Cardiac fibroblast (primary cell): ENCODE measurements around the gene NOLC1.

ENCODE experiments used
- DNase-seq, 2 donors: peaks; one replicate each; pipeline versions ENCODE4 v3.0.0 to v3.0.0-alpha.2; 2010; ENCODE audit warnings: low read depth in 2 of 2
- H3K4me3 ChIP-seq, 2 donors: replicated peaks in 1 of 2; 1 replicate in 1 of 2; 2 replicates in 1 of 2; pipeline ENCODE4 v1.5.1; 2011; ENCODE audit warnings: low read depth in 2 of 2, low read length in 2 of 2, mild to moderate bottlenecking in 2 of 2, moderate library complexity in 1 of 2
- TF ChIP-seq, protein P1 (sequence below): IDR thresholded peaks from one replicate; pipeline ENCODE4 v1.5.1; 2011; ENCODE audit warnings: low read depth, mild to moderate bottlenecking, low read length, inconsistent platforms

Gene NOLC1

DNA sequence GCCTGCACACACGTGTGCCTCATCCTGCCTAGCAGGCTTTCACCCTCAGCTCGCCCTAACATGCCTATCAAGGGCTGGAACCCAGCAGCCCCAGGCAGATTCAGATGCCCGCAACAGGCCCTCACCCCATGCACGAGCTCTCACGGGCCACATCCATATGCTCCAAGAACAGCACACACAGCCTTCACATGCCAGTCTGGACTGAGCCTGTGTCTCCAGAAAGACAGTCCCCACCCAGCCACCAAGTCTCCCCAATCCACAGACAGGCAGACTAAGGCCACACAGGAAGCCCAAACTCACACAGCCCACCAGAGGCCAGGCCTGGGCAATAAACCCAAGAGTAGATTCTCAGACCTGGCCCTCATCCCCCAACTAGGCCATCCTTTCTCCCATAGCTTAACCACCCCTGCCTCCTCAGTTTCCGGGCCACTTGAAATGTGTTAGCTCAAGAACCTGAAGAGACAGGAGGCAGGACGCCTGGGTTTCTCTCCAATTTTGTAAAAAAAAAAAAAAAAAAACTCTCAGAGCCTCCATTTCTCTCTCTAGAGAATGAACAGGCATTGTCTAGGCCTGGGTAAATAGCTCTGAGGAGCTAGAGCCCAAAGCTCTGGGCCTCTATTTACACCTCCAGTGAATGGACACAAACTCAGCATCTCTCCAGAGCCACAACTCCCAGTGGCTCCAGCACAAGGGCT lies 38.8 kb upstream of the NOLC1 start:
- DNase-seq: no peak
- peak overlapping the region; percentile 77 to 80 for H3K4me3 ChIP-seq
- TF ChIP-seq, protein P1, sequence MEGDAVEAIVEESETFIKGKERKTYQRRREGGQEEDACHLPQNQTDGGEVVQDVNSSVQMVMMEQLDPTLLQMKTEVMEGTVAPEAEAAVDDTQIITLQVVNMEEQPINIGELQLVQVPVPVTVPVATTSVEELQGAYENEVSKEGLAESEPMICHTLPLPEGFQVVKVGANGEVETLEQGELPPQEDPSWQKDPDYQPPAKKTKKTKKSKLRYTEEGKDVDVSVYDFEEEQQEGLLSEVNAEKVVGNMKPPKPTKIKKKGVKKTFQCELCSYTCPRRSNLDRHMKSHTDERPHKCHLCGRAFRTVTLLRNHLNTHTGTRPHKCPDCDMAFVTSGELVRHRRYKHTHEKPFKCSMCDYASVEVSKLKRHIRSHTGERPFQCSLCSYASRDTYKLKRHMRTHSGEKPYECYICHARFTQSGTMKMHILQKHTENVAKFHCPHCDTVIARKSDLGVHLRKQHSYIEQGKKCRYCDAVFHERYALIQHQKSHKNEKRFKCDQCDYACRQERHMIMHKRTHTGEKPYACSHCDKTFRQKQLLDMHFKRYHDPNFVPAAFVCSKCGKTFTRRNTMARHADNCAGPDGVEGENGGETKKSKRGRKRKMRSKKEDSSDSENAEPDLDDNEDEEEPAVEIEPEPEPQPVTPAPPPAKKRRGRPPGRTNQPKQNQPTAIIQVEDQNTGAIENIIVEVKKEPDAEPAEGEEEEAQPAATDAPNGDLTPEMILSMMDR: no peak

DNA sequence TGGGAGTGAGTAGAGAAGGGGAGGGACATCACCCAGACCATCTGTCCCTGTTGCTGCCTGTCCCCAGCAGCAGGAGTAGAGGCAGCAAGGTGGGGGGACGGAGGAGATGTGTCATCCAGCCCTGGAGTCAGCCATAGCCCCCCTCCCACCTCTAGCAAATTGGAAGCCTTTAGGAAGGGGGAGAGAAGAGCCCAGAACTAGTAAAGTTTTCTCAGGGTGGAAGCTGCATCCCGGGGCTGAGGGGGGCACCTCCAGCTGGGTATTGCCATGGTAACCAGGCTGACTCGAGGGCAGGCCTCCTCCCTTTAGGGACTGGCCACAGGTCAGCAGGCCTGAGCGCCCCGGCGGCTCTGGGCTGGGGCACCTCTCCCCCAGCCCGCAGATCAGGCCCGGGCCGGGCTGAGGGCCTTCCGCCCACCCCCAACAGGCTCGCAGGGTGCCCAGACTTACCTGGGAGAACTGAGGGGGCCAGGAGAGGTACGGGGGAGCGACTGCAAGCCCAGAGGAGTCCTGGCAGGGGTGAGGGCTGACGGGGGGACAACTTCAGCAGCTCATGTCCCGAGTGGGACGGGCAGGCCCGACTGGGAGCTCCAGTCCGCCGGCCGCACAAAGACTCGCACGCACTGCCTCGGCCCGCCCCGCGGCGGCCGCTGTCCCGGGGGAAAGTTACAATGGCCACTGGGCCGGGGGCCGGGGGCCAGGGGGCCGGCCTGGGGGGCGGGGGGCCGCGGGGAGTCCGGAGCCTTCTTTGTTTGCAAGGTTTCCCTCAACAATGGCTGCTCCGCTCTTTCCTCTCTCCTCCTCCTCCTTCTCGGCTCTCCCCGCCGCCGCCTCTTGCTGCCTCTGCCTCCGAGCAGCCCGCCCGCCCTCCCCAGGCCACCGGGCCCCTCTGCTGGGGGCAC lies 38.0 kb upstream of the NOLC1 start:
- TF ChIP-seq, protein P1: no peak
- DNase-seq: no peak
- peak overlapping the region; percentile 77 to 80 for H3K4me3 ChIP-seq

DNA sequence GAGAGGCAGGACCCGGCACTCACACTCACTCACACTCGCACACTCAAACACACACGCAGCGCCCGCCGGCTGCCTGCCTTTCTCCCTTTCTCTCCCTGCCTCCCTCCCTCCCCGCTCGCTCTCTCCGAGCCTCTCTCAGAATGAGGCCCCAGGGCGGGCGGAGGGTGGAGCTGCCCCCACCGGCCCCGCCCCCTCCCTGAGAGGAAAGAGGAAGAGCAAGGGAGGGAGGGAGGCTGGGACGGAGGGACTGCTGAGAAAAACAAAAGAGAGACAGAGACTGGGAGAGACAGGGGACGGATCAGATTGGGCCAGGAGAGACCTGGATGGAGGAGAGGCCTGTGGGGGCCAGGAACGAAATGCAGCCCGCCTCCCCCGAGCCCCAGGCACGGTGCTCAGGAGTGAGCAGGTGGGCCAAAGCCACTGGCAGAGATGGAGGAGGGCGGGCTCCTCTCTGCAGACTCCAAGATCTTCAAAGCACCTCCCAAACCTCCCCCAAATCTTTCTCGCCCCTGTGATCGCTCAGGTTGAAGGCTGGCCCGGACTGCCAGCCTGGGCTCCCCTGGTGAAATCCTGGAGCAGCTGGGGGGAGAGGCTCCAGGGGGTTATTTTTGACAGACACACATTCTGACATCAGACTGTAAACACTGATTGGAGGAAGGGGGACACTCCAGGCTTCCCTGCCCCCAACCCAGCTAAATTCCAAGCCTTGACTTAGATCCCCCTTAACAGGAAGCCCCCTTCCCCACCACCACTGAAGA lies 37.1 kb upstream of the NOLC1 start:
- TF ChIP-seq, protein P1: no peak
- DNase-seq: peak; percentile 73 to 81
- peak overlapping the region; percentile 77 to 80 for H3K4me3 ChIP-seq

GRCh38 chr10:102115775-102116174 lies 36.4 kb upstream of the NOLC1 start:
- H3K4me3 ChIP-seq: peak overlapping the region in 1 of 2 donors; percentile 80
- no peak for DNase-seq
- TF ChIP-seq, protein P1: no peak

- no peak overlapping the region for H3K4me3 ChIP-seq
- TF ChIP-seq, protein P1: no peak
- DNase-seq: no peak
These were observed 35.5 kb upstream of the NOLC1 start for GRCh38 chr10:102116656-102117055.

DNA sequence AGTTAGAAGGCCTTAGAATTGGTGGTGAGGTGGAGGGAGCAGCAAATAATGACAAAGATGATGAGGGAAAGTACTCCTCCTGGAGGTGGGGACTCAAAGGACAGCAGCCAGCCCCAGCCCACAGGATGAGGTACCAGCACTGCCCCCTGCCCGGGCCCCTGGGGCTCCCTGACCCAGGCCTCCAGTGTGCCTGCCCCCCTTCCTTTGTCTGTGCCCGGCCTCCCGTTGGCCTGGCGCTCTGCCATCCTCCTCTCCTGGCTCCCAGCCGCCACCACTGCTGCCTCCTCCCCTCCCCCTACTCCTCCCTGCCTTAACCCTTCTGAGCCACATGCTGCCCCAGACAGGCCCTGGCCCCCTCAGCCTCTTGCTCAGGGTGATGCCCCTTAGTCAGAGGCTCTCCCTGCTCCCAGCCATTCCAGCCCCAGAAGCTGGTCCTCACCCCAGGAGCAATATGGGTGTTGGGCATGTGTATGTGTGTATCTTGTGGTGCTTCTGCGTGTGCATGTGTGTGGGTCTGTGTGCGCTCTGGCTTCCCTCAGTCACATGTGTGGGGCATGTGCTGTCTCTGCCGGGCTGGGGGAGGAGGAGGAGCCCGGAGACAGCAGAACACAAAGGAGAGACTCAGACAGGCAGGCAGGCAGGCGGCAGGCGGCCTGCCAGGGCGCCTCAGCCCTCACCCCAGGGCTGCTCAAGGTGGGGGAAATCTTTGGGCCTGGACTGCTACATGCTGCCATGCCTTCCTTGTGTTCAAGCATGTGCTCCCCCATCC lies 34.6 kb upstream of the NOLC1 start:
- TF ChIP-seq, protein P1: peak; percentile 15
- peak; percentile 74 to 91 for DNase-seq
- peak overlapping the region; percentile 24 to 99 for H3K4me3 ChIP-seq
